HG02885 (cell line): ENCODE results near the gene FXYD6.
"Not testable (repeated sequence)": the region's sequence is repeated elsewhere in the genome, so short reads cannot be mapped to it uniquely, and the experiment has no call there.

Source experiments
- ATAC-seq: cut with Tn5 transposase; IDR thresholded peaks from one replicate; pipeline ENCODE4 v1.9.1; 2021; ENCODE audit warnings: mild to moderate bottlenecking; ENCODE audit not compliant: unreplicated experiment, poor library complexity

Gene FXYD6

DNA sequence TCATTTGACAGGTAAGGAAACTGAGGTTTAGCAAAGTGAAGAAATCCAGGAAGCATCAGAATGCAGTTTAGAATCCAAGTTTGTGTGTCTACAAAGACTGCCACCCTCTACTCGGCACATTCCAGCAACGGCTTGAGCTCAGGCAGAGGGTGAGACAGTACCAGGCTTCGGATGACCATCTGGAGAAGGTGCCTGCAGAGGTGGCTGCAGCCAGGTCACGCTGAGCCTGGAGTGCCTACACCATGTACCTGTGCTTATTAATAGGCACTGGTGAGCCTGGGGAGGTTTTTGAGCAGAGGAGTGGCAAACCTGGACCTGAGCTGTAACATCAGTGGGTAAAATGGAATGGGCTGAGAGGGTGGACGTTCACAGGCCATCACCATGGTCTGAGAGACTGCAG, 4.7 kb downstream of the FXYD6 start:
- ATAC-seq: no peak

DNA sequence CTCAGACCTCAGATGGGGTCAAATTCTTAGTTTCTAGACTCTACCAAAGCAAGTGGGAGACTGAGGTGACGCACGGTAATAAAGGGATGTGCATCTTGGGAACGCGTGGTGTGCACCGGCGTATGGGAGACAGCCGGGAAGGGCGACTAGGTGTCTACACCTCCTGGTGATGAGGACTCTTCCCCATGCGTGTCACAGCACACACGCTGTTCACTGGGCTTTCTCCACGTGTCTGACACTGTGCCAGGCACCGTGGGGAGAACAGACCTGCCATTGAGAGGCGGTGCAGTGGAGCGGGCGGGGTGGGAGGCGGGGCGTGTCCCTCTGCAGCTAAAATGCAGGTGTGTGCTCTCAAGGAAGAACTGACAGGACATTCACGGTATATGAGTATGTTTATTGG, 5.3 kb downstream of the FXYD6 start:
- ATAC-seq: no peak

DNA sequence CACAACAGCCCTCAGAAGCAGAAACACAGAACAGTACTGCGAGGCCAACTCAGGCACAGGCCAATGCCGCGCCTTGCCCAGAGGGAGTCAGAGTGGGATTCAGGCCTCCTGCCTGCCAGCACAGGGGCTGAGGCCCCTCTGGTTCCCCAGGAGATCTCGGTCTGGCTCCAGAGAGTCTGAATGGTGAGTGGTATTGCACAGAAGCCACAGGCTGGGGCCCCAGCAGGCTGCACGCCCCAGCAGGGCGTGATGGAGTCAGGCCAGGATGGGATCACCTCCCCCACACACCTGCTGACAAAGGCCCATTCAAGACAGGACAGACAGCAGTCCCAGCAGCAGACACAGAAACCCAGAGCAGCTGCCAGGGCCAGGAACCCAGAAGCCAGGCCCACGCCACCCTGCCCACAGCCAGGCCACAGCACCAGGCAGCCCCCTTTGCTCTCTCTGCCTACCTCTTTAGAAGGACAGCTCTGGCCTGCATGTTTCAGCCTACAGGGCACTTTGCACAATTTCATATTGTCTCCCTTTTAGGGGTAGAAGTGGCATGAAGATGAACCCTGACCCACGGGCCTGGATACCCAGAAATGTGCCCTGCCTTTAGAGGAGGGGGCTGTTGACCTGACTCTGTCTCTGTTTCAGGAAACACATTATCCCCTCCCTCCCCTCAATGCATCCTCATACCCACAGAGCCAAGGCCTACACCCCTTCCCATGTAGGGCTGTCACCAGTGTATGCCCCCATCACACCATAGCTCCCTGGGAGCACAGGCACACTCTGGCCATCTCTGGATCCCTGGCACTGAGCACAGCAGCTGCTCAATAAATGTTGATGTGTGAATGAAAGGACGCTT, 6.1 kb downstream of the FXYD6 start:
- no peak for ATAC-seq

DNA sequence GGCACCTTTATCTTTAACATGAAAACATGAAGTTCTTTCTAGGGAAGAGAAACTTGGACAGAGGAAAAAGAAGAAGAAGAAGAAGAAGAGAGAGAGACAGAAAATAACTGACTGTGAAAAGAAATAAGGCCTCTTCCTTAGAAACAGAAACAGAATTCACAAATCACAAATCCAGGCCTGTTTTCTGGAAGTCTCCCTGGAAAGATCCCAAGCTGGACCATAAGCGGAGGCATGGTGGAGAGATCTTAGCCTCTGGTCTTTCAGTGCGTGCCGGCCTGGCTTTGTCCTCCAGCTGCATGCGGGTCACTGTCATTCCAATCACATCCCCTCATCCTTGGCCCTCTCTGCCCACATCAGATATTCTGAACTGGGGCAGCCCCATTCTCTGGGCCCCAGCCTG, 6.9 kb downstream of the FXYD6 start:
- ATAC-seq: no peak

DNA sequence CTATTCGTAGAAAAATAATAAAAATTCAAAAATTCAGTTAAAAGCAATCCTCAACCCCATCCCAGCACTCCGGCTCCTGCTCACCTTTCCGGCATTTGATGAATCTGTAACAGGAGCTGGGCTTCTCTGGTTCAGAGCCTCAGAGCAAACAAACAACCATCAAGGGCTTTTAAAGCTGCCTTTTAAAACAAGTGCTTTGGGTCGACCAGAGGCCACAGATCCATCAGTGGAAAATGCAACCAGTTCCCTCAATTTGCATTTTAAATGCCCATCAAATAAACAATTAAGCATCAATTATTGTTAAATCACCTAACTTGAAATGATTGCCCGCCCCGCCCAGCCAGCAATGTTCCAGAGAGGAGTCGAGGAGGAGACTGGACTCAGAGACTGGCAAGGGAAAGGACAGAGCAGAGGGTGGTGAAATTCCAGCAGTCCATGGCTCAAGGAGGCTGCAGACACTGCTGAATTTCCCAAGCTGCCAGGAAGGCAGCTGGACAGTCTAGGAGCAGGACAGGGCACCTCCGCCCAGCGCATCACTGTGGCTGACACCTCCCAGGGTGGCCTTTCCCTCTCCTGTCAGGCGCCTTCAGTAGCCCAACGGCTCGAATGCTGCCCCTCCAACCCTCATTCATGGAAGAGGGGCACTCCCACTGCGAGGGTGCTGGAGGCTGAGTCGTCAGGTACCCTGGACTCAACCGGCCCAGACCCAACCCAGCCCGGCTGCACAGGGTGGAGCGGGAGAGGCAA, 7.5 kb downstream of the FXYD6 start:
- ATAC-seq: no peak

GRCh38 chr11:117868088-117868487, 8.4 kb downstream of the FXYD6 start:
- no peak for ATAC-seq

DNA sequence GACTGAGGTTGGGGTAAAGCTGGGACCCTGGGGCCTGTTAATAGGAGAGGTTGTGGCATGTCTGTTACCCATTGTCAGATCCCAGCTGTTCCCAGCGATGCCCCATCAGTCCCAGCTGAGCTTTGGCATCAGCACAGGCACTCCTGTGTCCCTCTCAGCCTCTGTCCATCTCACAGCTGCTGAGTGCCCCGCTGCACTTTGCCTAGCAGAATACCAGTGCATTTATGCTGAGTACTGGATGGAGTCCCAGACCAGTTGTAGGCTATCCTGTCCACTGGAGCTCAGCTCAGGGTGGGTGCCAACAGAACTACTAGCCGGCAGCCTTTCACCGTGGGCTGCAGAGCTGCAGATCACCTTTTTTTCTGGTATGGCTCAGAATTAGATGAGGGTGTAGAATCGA, 9.9 kb downstream of the FXYD6 start:
- ATAC-seq: no peak

DNA sequence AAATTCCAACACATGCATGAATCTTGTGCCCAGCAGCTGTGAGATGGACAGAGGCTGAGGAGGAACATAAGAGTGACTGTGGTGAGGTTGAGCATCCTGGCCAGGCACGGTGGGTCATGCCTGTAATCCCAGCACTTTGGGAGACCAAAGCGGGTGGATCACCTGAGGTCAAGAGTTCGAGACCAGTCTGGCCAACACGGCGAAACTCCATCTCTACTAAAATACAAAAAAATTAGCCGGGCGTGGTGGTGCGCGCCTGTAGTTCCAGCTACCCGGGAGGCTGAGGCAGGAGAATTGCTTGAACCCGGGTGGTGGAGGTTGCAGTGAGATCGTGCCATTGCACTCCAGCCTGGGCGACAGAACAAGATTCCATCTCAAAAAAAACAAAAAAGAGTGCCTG, 10.9 kb downstream of the FXYD6 start:
- not testable (repeated sequence) for ATAC-seq

- no peak for ATAC-seq
Observed at GRCh38 chr11:117863383-117863782, 13.1 kb downstream of the FXYD6 start.

GRCh38 chr11:117862753-117863152, 13.7 kb downstream of the FXYD6 start:
- ATAC-seq: no peak

- ATAC-seq: no peak
Observed at GRCh38 chr11:117862019-117862725, 14.3 kb downstream of the FXYD6 start.

- ATAC-seq: no peak
Observed at GRCh38 chr11:117861151-117862018, 15.1 kb downstream of the FXYD6 start.

DNA sequence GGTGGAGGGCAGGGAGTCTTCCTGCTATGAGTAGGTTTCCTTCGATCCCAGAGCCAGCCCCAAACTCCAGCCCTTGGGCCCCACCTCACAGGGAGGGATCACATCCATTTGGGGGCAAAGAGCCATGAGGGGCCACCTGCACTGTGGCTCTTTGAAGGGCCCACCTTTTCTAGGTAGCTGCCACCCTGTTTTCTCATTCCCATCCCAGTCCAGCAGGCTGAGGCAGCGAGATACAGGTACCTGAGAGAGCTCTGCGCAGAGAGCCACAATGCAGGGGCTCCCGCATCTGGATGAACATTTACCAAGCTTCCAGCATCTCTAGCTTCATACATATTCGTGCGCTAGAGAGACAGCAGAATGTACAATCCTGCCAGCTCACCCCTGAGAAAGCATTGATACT, 16.3 kb downstream of the FXYD6 start:
- ATAC-seq: no peak

DNA sequence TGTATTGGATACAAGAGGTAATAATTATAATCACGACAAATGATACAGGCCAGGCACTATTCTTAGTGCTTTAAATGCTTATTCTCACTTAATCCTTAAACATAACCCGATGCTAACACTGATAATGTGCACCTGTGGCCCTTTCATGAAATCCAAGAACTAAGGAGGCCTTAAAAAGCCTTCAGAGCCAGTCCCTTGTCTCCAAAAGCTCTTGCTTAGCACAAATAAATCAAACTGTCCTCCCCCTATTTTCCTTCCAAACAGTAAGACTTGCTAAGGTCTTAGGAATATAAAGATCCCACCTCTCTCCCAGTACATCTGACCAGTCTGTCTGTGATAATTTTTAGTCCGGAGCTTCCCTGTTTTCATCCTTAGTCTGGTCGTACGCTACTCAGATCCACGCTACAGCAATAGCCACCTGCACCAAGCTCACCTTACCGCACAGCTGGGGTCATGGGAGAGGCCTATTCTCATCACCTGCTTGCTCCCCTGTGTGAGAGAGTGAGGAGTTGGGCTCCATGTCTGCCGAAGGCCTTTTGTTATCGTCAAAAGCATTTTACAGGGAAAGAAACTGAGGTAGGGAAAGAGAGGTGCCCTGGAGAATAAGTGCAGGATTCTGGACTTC, 16.9 kb downstream of the FXYD6 start:
- no peak for ATAC-seq

DNA sequence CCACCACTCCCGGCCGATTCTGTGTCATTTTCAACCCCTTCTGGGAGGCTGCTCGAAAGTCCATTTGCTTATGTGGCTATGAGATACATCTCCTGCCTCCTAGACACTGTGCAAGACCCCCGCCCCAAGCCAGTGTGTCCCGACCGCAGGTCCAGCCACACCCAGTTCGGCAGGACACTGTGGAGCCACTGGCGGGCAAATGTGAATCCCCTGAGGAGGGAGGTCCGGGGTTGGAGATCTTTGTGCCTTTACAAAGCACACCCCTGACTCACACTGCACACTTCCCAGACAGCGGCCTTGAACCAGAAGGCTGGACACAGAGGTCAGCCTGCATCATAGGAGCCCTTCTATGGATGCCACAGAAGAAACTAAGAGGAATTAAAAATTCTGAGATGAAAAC, 17.4 kb downstream of the FXYD6 start:
- ATAC-seq: no peak

DNA sequence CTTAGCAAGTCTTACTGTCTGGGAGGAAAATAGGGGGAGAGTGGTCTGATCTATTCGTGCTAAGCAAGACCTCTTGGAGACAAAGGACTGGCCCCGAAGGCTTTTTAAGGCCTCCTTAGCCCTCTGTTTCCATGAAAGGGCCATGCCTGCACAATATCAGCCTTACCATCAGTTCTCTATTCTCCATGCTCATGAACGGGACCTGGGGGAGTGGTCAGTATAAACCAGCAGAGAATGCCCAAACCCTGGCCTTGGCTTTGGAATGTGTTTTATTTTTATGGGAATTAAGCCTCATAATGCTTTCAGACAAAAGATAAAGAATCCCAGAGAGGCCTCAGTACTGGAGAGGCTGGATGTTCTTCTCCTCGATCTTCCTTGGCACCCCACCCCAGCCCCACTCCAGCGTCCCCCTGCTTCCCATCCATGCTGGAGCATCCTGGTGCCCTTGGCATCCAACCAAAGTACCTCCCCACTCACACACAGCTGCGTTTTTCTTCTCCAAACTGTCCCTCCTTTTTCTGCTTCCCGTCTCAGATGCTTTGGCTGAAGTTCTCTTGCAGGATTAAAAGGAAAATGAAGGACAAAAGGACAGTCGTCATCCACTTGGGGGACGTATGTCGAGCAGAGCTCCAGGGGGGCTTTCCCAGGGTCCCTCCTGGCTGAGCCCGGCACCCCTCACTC, 18.6 kb downstream of the FXYD6 start:
- no peak for ATAC-seq

GRCh38 chr11:117855912-117856651, 20.4 kb downstream of the FXYD6 start:
- no peak for ATAC-seq

- ATAC-seq: no peak
Observed at GRCh38 chr11:117855186-117855845, 21.1 kb downstream of the FXYD6 start.
